RCC 7860 (cell line): ENCODE data around the gene DHRS7.

Source experiments
- DNase-seq: peaks from one replicate; pipeline ENCODE4 v3.0.0-alpha.2; 2015; ENCODE audit warnings: low spot score
- FAIRE-seq: peaks from 2 replicates; lab custom pipeline; 2012; peaks lifted over from hg19 to GRCh38; lab: Jason Lieb, UNC

DHRS7 gene

DNA sequence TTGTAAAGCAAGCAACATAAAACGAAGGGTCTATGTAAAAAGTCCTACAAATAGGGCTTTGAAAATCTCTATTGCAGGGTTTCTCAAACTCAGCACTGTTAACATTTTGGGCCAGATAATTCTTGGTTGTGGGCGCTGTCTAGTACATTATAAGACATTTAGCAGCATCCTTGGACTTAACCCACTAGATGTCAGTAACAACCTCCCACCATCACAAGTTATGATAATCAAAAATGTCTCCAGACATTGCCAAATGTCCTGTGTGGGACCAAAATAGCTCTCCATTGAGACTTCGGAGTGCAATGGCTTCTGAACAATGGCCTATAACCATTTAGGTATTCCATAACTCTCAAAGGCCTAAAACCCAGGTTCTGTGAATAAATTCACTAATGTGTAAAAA is 22.9 kb upstream of the DHRS7 start:
- FAIRE-seq, result no peak
- no peak for DNase-seq

DNA sequence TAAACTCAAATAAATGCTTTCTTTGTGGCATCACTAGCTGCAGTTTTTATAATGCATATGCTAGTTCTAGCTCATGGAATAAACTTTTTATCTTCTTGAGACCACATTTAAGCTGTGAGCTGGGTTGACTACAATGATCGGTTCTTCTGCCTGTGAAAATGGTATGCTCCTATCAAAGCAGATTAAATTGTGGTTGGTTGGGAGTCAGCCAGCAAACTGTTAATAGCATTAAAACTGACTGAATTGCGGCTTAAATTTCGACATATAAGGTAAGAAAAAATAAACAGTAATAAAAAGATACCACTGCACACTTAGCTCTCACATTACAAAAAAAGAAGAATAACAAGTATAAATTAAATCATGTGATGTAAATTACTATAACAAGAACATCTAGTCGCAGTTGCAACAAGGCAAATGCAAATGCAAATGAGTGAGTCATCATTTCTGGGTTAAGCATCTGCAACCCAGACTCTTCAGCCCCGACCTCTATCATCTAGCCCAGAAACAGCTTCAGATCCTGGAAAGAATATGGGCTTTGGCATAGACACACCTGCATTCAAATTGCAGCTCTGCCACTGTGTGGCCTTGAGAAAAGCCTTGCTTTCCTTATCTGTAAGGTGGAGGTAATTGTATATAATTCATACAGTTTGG is 19.8 kb upstream of the DHRS7 start:
- FAIRE-seq, result no peak
- DNase-seq, result no peak

DNA sequence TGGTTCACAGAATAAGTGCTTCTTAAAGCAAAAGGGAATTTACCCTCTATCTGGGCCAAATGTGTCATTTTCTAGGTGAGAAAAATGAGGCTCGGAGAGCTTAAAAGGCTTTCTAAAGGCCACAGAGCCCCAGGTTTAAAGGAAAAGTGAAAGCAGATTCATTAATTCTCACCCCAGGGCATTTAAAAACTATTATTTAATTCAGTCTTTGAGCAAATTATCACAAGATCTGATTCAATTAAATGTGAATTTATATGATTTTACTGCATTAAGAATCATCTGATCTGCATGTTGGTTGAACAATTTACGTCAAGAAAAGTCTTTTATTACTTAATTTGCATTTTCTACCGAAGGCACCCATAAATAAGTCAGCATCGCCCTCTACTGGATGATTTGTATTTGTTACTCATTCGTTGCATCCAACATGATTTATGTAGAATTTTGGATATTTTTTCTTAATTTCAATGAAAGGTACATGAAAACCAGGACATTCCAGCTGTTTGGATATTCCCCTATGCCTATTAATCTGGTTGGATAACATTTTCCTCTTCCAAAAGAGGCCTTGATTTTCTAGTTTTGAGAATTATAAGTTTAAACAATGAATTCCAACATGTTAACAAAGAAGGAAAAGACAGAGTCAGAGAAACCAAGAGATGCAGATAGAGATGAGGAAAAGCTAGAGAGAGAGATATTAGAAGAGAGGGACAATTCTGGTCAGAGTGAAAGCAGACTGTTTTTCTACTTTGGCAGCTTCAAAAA is 19.1 kb upstream of the DHRS7 start:
- DNase-seq (peak; percentile 5), FAIRE-seq (no peak)

DNA sequence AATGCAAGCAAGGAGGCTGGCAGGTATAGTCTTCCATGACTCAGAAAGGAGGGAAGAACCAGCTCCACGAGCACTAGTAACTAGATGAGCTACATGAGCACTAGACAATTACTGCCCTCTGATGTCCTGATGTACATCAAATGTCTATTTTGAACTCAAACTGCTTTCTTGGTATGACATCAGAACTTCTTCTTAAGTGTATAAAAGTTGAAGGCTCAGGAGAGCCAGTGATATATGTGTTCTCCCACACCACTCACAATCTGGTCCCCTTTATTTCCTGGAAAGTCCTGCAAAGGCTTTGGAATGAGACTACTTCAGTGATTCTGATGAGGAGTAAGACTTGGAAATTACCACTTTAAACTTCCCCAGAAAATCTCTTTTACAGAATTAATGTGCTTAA is 18.5 kb upstream of the DHRS7 start:
- DNase-seq (no peak), FAIRE-seq (no peak)

DNA sequence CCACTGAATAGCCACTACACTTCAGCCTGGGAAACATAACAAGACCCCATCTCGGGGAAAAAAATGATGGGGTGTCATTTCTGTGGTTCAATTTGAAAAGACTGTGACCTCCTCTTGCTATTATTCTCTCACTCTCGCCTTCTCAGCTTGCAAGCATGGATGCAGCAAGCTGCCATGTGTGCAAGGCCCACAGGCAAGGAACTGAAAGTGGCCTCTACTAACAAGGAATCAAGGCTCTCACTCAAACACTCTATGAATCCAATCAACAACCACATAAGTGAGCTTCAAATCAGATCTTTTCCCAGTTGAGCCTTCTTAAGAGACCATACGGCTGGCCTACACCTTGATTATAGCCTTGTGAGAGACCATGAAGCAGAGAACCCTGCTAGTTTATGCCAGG is 17.9 kb upstream of the DHRS7 start:
- DNase-seq, result no peak

DNA sequence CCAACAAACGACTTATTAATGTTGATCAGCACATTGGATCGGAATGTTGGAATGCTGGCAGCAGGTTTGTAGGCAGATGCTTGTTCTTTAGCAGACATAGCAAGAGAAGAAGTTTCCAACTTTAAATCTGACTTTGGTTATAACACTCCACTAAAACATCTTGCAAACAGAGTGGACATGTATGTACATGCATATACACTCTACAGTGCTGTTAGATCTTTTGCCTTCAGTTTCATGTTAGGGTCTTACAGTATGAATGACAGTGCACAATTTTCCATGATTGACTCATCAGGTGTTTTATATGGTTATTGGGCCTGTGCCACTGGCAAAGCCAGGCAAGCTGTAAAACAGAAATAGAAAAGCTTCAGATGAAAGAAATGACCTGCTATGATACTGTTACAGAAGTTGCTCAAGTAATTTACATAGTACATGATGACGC is 14.3 kb upstream of the DHRS7 start:
- no peak for FAIRE-seq
- DNase-seq, result no peak

More for the DNA sequence above, 17.9 kb upstream of the DHRS7 start:
- no peak for FAIRE-seq

DNA sequence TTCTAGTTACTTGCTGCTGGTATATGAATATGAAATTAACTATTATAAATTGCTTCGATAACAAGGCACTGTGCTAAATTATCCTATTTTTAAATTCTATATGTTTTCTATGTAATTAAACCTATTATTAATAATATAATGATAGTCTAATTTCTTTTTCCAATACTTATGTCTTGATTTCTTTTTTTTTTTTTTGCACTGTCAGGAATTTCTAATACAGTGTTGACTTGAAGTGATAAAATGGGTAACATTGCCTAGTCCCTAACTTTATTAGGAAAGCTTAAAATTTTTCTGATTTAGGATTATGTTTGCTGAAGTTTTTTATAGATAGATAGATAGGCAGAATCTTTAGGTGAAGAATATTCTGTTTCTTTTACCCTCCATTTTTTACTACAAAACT is 13.6 kb upstream of the DHRS7 start:
- no peak for FAIRE-seq
- DNase-seq, result no peak

DNA sequence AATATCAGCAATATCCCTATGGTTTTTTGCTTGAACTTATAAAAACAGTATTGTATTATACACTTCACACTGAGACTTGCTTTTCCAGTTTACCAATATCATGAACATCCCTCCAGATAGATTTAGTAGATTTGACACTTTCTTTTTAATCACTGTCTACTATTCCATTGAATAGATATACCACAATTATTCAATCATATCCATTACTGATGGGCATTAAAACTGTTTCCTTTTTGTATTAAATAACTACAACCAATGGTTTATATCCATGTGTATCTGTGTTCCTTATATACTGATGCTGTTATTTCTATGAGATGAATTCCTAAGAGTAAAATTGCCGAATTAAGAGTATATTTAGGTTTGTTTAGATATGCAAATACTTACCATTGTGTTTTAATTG is 13.0 kb upstream of the DHRS7 start:
- DNase-seq (no peak), FAIRE-seq (no peak)

DNA sequence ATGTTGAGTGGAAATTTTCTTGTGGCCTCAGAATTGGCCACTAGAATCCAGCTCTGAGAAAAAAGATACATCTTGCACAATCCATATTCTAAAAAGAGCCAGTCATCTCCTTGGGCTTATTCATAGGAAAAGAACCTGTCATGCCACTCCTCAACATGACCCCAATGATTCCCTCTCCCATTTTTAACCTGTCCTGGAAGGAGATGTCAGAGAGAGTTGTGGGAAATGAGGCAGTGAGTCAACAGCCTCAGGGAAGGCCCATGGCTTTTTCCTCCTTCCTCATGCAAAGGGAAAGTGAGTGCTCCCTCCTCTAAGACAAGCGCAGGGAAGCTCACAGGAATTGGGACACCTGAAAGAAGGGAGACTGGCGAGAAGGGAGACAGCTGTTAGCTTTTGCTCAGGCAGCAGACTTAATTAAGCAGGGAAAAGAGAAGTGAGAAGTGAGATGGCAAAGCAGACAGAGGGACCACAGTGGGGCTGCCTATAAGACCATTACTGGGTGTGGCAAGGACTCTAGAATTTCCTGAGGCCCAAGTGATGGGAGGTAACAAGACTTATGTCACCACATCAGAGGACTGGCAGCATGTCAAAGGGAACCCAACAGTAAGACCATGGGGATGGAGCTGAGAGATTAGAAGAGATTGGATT is 10.2 kb upstream of the DHRS7 start:
- DNase-seq, result no peak
- FAIRE-seq, result no peak

DNA sequence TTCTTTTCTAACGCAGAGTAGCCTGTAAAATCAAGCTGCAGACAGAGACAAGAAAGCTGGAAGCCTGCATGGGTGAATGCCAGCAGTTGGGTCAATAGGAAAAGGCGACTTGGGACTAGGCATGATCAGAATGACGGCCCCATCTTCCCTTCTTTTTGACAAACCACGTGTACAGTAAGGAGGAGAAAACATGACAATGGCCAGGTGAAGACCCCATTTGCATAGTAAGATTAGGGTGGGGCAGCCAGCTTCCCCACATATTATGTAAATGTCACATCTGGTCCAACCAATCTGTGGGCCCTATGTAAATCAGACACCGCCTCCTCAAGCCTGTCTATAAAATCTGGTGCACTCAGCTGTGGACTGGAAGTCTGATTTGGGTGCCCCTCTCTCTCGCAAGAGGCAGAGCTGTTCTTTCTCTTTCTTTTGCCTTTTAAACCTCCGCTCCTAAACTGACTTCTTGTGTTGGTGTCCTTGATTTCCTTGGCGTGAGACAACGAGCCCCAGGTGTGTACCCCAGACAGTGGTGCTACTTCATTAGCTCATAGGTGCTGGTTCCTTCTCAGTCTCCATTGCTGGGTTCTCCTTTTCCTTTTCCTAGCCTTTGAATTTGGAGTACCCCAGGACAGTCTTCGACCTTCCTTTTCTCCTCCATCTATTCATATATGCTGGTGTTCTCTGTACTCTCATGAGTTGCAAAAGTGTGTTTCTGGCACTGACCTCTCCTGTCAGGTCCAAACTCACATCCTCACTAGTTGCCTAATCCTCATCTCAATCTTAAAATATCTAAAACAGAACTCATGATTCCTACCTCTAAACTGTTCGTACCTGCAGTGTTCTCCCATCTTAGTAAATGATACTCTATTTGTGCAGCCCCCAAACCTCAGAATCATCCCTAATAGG is 9.4 kb upstream of the DHRS7 start:
- FAIRE-seq, result no peak
- no peak for DNase-seq

DNA sequence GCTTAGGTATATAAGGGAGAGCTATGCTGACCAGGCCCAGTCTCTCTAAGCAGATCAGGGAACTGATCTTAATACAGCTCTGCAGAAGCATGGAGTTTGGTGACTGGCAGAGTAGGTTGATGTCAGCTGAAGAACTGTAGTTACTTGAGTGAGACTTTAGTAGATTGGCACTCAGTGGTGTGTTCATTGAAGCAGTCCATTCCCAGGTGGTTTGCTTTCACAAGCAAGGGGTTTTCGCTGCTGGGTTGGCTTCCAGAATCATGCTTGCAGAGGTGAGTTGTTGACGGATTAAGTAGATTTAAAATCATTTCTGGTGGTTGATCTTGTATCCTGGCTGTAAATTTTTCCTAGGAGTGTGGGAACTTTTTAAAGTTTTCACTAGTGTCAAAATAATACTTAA is 6.5 kb upstream of the DHRS7 start:
- FAIRE-seq, result no peak
- no peak for DNase-seq

DNA sequence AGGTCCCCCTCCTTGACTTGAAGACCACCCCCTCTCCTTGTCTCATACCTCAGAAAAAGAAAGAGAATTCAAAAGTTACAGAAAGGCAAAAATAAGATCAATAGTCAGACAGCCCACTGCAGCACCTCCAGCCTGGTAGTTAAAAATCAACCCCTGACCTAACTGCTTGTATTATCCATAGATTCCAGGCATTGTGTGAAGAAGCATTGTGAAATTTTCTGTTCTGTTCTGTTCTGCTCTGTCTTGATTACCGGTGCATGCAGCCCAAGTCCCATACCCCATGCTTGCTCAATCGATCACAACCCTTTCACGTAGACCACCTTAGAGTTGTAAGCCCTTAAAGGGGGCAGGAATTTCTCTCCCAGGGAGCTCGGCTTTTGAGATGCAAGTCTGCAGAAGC is 5.8 kb upstream of the DHRS7 start:
- DNase-seq, result no peak
- FAIRE-seq, result no peak

DNA sequence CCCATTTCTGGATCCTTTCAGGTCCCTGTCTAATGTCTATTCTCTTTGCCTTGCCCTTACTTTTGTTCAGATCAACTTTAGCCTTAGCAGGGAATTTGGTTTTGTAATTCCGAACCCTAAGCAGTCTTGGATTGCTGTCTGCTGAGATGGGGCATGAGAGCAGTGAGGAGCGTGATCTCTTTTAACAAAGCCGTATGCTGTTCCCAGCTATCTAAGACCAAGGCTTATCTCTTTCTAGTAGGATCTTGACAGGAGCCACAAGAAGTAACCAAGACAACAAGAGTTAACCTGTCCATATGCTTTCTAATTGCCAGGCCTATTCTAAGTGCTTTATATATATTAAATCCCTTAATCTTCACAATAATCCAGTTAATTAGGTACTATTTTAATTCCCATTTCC is 4.5 kb upstream of the DHRS7 start:
- FAIRE-seq (no peak), DNase-seq (no peak)

DNA sequence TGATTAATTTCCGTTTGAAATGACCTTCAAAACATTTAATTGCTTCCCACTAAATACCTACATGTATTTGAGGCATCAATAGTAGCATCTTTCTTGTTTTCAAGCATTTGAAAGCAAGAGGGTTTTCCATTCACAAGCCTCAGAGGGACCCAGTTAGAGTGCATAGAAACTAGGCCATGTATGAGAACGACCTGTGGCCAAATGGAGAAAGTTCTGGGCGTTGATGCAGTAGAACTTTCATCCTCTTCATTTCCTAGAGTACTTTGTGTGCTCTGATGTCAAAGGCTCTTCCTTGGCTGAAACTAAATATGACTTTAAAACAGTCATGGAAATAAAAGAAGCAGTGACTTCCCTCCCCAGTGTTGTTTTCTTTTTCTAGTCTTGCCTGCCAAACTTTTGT is 944 bp upstream of the DHRS7 start:
- no peak for FAIRE-seq
- DNase-seq, result no peak

DNA sequence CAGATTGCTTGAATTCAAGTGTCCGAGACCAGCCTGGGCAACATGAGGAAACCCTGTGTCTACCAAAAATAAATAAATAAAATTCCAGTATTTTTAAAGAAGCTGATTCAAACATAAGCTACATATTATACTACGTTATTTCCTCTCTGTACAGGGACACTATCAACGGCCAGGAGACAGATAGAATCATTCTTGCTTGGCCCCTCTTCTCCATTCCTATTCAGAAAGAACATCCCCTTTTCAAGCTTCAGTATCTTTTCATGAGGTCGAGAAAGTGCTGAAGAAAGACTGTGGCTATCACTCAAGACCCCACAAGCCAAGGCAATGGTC is 314 bp upstream of the DHRS7 start:
- FAIRE-seq (no peak), DNase-seq (no peak)

DNA sequence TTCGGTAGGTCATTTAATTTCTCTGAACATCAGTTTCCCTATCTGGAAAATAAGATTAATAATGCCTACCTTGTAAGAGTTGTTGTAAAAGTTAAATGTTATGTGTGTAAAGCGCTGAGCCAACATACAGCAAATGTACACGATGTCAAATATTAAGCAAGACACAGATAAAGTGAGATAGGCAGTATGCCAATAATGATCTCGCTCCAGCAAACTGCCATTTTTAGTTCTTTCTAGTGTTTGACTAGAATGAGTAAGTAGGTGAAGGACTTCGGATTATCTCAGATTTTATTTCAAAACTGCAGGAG is 840 bp downstream of the DHRS7 start:
- no peak for FAIRE-seq

DNA sequence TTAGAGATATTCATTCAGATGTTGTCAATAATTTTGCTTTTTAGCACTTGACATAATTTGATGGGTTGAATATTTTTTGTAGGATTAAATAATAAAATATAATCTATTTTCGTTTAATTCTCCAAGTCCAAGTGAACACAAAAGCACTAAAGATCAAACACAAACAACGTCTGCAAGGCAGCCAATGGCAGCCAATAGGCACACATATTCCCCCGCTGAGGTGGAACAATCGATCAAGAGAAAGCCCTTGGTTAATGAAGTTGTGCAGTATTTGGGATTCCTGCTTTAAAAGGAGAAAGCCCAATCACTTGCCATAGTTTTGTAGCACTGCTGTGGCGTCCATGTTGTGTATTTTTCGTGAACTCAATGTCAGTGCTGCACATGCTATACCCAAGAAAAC is 1.5 kb downstream of the DHRS7 start:
- FAIRE-seq, result no peak
- DNase-seq, result no peak

More for the DNA sequence above, 840 bp downstream of the DHRS7 start:
- DNase-seq, result no peak

DNA sequence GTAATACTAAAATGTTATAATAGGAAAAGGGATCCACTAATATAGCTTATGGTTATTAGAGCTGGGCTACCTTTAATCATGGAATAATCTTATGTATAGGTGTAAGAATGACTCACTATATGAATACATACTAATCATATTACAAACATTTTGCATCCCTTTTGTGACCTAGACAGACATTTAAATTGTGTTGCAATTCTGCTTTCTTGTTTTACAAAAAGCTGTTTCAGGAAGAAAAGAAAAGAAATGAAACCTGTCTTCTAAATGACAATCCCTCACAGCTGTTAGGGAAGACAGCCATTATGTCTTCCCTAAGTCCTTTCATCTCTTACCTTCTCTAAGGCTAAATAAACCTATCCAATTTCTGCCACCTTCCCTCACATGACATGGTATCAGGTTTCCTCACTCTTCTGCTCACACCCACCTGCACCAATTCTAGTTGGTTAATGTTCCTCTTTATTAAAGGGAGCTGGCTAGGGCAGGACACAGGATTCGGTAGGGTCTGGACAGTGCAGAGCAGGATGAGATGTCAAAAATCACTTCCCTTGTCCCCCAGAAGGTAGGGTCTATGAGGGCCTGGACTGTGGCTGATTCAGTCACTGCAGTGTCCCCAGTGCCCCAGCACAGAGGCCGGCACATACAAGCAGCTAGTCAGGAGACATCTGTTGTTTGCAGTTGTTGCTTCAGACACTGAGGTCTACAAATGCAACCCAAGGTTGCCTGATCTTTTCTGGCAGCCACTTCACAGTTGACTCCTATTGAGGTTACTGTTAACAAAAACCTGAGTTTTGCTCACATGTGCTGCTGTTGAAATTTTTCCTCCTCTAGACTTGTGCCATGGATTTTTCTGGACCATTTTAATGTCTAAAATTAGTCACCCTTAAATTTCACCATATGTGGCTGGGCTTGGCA is 3.7 kb downstream of the DHRS7 start:
- DNase-seq, result no peak
- no peak for FAIRE-seq

DNA sequence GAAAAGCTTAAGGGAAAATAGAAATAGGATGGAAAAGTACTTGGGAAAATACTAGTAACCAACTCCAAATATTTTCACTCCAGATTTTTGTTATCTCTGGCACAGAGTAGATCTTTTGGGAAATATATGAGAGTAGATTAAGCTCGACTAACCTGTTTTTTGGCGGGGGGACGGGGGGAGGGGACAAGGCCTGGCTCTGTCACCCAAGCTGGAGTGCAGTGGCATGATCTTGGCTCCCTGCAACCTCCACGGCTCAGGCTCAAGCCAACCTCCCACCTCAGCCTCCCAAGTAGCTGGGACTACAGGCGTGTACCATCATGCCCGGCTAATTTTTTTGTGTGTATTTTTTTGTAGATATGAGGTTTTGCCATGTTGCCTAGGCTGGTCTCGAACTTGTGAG is 4.8 kb downstream of the DHRS7 start:
- no peak for FAIRE-seq
- DNase-seq, result no peak

DNA sequence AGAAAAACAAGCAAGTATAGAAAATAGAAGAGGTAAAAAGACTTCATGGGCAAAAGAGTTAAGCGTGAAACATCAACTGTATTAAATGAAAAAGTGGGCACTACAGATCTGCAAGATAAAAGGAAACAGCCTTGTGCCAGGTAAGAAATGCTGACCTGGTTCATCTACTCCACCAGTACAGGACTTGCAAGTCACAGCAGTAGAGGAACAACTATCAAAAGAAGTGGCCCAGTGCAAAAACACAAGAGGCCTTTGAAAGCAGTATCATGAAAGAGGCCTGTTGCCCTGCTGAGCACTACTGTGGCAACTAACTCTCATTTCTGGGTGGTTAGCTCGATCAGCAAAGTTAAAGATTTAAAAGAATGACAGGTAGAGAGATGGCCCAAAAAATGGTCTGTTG is 10.5 kb downstream of the DHRS7 start:
- DNase-seq (no peak), FAIRE-seq (no peak)

DNA sequence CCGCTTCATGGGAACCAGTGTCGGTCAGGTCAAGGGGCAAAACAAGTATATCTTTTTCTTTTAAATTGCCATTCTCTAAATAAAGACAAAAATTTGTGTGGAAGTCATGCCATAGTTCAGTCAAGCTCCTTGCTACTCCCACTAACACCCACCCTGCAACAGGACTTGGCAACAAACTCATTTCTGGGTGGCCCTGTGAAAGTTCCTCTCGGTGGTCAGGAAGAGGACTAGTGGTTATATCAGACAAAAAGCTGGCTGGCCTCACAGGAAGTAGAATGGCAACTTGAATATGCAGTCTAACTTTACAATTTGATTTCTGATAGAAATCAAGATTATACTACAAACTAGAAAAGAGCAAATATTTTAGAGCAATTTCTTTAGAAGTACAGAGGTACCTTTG is 11.2 kb downstream of the DHRS7 start:
- DNase-seq, result no peak

More for the DNA sequence above, 11.2 kb downstream of the DHRS7 start:
- no peak for FAIRE-seq
